ENCODE results near the gene ANXA5.
A peak's percentile ranks its signal among the peaks of the same experiment; 100 is the strongest.
"Not testable (repeated sequence)": the region's sequence is repeated elsewhere in the genome, so short reads cannot be mapped to it uniquely, and the experiment has no call there.

Gene ANXA5

DNA sequence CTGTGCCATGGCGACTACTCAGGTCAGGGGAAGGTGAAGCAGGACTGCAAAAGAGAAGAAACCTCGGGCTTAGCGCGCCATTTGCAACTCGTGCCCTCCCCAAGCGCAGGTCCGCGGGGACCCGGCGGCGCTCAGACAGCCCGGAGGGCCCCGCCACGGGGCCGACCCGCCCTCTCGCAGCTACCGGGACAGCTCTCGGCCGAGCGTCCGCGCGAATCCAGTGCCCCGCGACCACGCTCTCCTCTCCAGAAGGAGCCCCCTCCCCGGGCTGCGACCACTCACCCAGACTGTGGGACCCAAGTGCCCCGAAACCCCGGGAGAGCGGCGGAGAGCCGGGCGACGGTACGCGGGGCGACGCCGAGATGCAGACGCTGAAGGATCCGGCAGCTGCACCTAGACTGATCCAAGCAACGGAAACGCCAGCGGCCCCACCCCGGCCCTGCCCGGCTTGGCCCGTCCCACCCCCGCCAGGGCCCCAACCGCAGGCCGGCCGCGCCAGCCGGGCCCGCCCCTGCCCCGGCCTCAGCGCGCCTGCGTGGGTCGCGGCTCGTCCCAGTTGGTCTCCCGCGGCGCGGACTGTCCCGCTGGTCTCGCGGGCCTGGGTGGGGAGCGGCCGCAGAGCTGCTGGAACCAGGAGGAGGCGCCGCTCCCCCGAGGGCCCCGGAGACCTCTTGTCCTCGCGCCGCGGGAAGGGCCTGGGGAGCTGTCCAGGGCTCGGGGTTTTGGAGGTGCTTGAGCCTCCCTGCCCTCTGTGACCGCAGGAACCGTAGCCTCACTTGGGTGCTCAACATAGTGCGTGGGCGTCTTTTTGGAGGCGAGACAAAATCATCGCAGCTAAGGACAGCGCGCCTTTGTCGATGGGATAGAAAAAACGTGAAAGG lies at the start of gene ANXA5:
Gene ANXA5, minus strand, starts transcription at position 400 of the 881 bp plus-strand sequence. Its CDS starts 391 bp downstream, at position 9.
- peak; percentile 89 to 90 for ATAC-seq

DNA sequence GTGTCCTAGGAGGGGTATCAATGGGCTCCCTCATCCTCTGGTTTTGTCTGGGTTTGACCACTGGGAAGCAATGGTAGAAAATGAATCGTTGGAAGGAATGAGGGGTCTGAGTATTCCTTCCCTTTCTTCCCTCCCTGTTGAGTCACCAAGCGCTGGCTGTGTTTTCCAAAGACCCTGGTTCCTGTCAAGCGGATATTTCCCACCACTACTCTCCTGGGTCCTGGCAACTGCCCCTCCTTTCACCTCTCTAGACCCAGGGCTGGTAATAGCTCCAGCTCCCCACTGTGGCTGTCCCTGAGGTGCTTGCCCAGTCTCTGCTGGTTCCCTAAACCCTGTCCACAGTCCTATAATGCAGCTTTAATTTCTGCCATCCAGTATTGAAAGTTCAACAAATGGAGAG lies 46.0 kb upstream of the ANXA5 start:
- ATAC-seq, result no peak

DNA sequence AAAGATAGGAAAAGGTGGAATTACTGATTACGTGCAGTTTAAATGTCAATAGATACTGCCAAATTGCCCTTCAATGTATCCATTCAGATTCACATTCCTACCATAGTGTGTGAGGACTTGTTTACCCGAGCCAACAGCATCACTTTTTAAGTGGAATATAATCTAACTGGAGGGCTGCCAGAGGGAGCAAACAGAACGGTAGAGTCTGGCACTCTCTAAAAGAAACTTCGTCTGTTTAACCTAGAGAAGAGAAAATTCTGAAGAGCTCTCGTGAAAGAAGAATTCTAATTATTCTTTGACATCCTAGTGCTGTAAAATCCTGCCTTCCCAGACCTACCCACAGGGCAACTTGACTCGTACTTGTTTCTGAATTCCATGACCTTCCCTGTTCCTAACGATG lies 45.0 kb upstream of the ANXA5 start:
- ATAC-seq, result no peak

GRCh38 chr4:121740796-121741409 lies 44.1 kb upstream of the ANXA5 start:
- no peak for ATAC-seq

GRCh38 chr4:121739575-121739974 lies 42.8 kb upstream of the ANXA5 start:
- ATAC-seq, result no peak

GRCh38 chr4:121738780-121739535 lies 42.2 kb upstream of the ANXA5 start:
- ATAC-seq, result no peak

DNA sequence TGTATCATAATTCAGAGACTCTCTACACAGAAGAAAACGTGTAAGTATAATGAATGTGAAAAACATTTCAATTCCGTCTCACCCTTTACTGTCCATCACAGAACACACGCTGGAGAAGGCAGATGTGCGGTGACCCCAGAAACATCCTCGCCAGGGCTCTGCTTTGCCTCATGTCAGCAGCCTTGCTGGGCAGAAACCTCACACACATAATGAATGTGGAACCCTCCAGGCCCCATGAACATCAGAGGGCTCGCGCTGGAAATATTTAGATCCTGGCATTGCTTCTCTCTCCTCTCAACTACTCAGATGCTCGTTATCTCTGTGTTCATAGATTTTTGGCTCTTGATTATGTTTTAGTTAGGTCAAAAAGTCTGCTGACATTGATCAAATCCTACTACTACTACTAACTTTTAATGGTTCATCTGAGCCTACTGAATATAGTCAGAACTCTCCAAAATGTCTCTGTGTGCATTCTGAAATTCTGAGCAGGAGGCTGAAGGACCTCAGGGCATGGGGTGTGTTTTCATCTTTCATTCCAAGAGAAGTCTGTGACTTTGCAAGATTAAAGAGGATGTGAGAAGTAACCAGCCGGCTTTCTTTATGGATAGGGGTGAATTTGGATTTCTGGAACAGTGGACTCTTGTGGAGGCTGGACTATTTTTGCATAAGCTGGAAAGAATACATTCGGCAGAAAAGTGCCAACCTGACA lies 41.2 kb upstream of the ANXA5 start:
- no peak for ATAC-seq

- ATAC-seq, result no peak
These were observed 40.1 kb upstream of the ANXA5 start for GRCh38 chr4:121736735-121737351.

- ATAC-seq, result no peak
These were observed 37.8 kb upstream of the ANXA5 start for GRCh38 chr4:121734571-121734970.

DNA sequence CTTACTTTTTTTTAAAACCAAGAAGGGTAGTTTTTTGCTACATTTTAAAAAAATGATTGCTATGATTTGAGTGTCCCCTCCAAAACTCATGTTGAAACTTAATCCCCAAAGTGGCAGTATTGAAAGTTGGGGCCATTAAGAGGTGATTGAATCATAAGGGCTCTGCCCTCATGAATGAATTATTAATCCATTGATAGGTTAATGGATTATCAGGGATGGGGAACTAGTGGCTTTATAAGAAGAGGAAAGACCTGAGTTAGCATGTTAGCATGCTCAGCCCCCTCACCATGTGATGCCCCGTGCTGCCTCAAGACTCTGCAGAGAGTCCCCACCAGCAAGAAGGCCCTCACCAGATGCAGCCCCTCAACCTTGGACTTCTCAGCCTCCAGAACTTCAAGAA lies 37.2 kb upstream of the ANXA5 start:
- ATAC-seq, result no peak

DNA sequence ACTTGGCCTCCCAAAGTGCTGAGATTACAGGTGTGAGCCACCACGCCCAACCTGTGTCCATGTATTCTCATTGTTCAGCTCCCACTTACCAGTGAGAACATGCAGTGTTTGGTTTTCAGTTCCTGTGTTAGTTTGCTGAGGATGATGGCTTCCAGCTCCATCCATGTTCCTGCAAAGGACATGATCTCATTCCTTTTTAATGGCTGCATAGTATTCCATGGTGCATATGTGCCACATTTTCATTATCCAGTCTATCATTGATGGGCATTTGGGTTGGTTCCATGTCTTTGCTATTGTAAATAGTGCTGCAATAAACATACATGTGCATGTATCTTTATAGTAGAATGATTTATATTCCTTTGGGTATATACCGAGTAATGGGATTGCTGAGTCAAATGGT lies 33.0 kb upstream of the ANXA5 start:
- ATAC-seq, result not testable (repeated sequence)

- no peak for ATAC-seq
These were observed 32.0 kb upstream of the ANXA5 start for GRCh38 chr4:121728798-121729226.

GRCh38 chr4:121728066-121728465 lies 31.3 kb upstream of the ANXA5 start:
- ATAC-seq, result no peak

GRCh38 chr4:121726642-121727268 lies 30.0 kb upstream of the ANXA5 start:
- peak; percentile 79 to 84 for ATAC-seq

- ATAC-seq, result no peak
These were observed 27.9 kb upstream of the ANXA5 start for GRCh38 chr4:121724671-121725070.

- ATAC-seq, result no peak
These were observed 24.9 kb upstream of the ANXA5 start for GRCh38 chr4:121721700-121722099.

GRCh38 chr4:121720109-121720508 lies 23.3 kb upstream of the ANXA5 start:
- no peak for ATAC-seq

GRCh38 chr4:121717680-121718237 lies 21.0 kb upstream of the ANXA5 start:
- no peak for ATAC-seq

DNA sequence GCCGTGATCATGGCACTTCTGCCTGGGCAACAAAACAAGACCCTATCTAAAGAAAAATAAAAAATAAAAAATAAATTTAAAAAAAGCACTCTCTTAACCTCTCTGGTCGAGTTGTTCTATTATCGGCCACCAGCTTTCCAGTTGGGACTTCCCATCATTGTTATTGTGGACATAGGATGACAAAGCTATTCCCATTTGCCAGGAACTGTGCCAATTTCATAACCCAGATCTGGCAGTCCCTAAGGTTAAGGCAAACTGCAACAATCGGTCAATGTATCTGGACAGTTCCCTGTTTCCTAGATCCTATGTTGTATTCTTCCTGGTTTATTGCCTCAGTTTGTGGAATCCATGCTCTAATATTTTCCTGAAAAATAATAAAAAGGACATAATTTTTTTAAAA lies 17.8 kb upstream of the ANXA5 start:
- no peak for ATAC-seq

- no peak for ATAC-seq
These were observed 16.0 kb upstream of the ANXA5 start for GRCh38 chr4:121712783-121713182.

DNA sequence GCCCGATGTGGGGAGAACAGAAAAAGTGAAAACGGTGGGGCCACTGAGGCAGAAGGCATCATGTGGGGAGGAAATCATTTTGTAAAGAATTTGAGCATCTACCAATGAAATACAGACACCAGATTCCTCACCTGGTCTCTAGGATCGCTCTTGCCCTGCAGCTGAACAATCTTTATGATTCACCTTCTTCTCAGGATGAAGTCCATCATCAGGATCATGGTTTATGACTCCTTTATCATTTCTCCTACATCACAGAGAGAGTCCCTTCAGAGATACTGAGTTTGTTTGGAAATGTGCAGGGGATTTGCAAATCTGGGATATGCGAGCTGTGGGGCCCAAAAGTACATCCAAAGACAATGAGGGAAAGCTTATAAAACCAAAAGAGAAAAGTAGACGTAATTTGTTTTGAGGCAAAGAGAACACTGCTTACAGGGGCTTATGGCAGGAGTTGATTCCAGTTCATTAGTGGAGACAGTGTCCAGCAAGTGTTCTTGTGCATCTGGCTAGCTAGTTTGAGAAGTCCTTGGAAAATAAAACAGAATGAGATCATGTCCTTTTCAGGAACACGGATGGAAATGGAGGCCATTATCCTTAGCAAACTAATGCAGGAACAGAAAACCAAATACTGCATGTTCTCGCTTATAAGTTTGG lies 15.3 kb upstream of the ANXA5 start:
- no peak for ATAC-seq

Data from activated CD4-positive, CD25-positive, alpha-beta regulatory T cell treated with anti-CD3 and anti-CD28 coated beads, Interleukin-2, amount 50 U/mL, for 24 hours (primary cell).